ENCODE results near the gene TP53.
"Not testable (repeated sequence)": the region's sequence is repeated elsewhere in the genome, so short reads cannot be mapped to it uniquely, and the experiment has no call there.

TP53 gene

DNA sequence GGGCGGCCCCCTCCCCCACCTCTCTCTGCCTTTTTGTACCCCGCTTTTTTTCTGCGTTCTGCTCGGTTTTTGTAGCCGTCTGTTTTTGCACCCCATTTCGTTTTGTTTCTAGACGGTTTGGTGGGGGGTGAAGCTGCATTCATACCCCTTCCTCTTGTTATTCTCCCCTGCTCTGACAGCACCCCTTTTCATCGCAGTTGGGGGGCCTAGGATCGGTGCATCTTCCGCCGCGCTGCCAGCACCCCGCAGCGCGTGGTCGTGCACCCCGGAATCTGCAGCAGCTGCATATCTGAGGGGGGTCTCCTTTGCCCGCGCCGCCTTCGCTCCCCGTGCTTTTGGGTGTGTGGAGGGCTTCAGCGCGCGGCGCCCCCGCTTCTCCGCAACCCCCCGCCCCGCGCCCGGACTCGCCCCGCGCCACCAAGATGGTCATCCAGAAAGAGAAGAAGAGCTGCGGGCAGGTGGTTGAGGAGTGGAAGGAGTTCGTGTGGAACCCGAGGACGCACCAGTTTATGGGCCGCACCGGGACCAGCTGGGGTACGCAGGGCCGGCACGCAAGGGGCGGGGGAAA, 36.1 kb downstream of the TP53 start:
- TF ChIP-seq, protein P1, sequence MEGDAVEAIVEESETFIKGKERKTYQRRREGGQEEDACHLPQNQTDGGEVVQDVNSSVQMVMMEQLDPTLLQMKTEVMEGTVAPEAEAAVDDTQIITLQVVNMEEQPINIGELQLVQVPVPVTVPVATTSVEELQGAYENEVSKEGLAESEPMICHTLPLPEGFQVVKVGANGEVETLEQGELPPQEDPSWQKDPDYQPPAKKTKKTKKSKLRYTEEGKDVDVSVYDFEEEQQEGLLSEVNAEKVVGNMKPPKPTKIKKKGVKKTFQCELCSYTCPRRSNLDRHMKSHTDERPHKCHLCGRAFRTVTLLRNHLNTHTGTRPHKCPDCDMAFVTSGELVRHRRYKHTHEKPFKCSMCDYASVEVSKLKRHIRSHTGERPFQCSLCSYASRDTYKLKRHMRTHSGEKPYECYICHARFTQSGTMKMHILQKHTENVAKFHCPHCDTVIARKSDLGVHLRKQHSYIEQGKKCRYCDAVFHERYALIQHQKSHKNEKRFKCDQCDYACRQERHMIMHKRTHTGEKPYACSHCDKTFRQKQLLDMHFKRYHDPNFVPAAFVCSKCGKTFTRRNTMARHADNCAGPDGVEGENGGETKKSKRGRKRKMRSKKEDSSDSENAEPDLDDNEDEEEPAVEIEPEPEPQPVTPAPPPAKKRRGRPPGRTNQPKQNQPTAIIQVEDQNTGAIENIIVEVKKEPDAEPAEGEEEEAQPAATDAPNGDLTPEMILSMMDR (conservative IDR thresholded peaks at IDR 0.05), result no peak
- no peak for TF ChIP-seq ZFX (IDR thresholded peaks at IDR 0.05)
- no peak overlapping the region for H3K27ac ChIP-seq

DNA sequence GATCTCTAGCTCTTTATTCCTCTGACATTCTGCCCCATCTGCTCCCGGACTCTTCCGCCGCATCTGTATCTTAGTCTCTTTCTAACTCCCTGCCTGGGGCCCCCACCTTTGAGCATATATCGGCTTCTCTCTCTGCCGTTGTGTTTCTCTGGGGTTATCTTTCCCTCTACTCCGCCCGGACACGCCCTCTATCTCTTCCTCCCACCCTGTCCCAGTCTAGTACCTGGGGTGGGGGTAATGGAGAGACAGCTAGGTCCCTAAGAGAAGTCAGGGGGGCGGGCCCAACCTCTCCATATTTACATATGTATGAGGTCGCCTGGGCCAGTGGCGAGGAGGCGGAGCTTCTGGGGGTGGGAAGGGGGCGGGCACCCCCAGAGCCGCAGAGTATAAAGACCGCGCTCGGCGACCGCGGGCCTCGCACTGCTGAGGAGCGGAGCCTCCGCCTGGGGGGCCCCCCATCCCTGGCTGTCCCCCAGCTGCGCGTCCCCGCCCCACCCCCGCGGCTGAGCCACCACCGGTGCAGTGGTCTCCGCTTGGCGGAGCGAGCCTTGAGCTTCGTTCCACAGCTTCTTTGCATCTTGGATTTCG, 36.7 kb downstream of the TP53 start, which contains the start of gene ATP1B2:
TSS of gene ATP1B2 (plus strand) at position 418 of the 588 bp plus-strand sequence. CDS start 593 bp downstream, outside the sequence.
- TF ChIP-seq, protein P1 (conservative IDR thresholded peaks at IDR 0.05), result no peak
- no peak for TF ChIP-seq ZFX (IDR thresholded peaks at IDR 0.05)
- H3K27ac ChIP-seq, result no peak within 1 kb of the TSS

DNA sequence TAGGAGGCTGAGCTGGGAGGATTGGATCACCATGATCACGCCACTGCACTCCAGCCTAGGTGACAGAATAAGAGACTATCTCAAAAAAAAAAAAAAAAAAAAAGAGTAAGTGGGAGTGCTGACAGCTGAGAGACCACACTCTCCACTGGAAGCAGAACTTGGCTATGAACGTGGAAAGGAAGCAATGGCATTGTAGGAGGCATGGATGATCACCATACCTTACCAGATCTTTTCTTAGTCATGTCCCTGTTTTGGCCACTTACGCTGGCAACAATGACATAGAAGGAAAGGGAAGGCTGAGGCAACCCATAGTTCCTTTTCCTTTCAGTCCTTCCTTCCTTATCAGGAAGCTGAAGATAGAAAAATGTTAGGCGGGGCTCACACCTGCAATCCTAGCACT, 40.3 kb downstream of the TP53 start:
- no peak overlapping the region for H3K27ac ChIP-seq
- TF ChIP-seq, protein P1 (conservative IDR thresholded peaks at IDR 0.05), result no peak
- TF ChIP-seq ZFX (IDR thresholded peaks at IDR 0.05), result no peak

DNA sequence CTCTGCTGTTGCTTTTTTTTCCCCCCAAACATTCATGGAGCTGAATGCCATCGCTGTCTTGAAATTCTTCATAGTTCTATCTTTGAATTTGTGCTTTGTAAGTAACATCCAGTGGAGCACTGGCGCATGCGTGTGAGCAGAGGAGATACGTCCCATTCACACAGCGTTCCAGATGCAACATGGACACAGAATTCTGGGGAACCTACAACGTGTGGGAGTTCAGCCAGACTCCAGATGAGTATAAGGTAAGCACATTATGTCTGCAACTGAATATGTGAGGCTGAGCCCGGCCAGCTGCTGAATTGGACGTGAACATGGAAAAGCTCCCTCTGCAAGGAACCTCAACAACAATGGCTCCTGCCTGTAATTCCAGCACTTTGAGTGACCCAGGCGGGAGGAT, 40.8 kb downstream of the TP53 start:
- TF ChIP-seq, protein P1 (conservative IDR thresholded peaks at IDR 0.05), result no peak
- no peak for TF ChIP-seq ZFX (IDR thresholded peaks at IDR 0.05)
- H3K27ac ChIP-seq, result no peak overlapping the region

DNA sequence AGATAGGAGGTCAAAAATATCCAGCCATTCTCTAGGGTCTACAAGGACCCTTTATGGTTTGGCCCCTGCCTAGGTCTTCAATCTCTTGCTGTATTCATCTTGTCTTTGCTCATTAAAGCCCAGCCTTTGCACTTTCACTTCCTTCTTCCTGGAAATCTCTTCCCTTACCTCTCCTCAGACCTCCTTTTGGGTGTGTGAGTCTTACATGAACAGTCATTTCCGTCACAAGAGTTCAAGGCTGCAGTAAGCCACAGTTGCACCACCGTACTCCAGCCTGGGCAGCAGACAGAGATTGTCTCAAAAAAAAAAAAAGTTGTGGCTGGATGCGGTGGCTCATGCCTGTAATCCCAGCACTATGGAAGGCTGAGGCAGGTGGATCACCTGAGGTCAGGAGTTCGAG, 42.5 kb downstream of the TP53 start:
- TF ChIP-seq, protein P1 (conservative IDR thresholded peaks at IDR 0.05), result no peak
- no peak for TF ChIP-seq ZFX (IDR thresholded peaks at IDR 0.05)
- no peak overlapping the region for H3K27ac ChIP-seq

DNA sequence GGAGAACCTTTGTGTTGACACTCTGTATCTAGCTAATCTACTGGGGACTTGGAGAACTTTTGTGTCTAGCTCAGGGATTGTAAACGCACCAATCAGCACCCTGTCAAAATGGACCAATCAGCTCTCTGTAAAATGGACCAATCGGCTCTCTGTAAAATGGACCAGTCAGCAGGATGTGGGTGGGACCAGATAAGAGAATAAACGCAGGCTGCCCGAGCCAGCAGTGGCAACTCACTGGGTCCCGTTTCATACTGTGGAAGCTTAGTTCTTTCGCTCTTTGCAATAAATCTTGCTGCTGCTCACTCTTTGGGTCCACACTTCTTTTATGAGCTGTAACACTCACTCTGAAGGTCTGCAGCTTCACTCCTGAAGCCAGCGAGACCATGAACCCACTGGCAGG, 45.7 kb downstream of the TP53 start:
- H3K27ac ChIP-seq, result not testable (repeated sequence)

DNA sequence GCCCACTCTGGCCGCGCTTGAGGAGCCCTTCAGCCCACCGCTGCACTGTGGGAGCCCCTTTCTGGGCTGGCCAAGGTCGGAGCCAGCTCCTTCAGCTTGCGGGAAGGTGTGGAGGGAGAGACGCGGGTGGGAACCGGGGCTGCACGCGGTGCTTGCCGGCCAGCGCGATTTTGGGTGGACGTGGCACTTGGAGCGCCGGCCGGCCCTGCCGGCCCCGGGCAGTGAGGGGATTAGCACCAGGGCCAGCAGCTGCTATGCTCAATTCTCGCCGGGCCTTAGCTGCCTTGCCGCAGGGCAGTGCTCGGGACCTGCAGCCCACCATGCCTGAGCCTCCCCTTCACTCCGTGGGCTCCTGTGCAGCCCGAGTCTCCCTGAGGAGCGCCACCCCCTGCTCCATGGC, 46.5 kb downstream of the TP53 start:
- H3K27ac ChIP-seq, result no peak overlapping the region
- TF ChIP-seq ZFX (IDR thresholded peaks at IDR 0.05), result no peak
- TF ChIP-seq, protein P1 (conservative IDR thresholded peaks at IDR 0.05), result no peak

DNA sequence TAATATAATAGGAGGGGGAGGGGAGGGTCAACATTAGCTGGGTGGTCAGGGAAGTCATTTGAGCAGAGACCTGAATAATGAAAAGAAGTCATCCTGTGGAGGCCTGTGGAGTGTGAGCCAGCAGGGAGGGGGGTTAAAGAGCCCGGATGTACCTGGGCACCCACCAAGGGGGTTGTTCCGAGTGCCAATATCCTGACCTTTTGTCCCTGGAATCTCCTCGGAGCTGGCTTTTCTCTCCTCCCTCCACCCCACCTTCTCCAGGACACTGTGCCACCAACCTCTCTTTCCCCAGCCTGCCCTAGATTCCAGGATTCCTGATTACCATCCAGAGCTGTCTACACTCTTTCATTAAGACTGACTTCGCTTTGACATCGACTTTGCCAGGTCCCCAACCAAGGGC, 51.1 kb downstream of the TP53 start:
- TF ChIP-seq ZFX (IDR thresholded peaks at IDR 0.05), result no peak
- TF ChIP-seq, protein P1 (conservative IDR thresholded peaks at IDR 0.05), result no peak
- no peak overlapping the region for H3K27ac ChIP-seq
